HG03378 (cell line): ENCODE measurements around the gene POP5.

Source experiments
- ATAC-seq: cut with Tn5 transposase; IDR thresholded peaks from one replicate; pipeline ENCODE4 v1.9.1; 2021; ENCODE audit warnings: mild to moderate bottlenecking, moderate library complexity; ENCODE audit not compliant: unreplicated experiment

The POP5 gene

DNA sequence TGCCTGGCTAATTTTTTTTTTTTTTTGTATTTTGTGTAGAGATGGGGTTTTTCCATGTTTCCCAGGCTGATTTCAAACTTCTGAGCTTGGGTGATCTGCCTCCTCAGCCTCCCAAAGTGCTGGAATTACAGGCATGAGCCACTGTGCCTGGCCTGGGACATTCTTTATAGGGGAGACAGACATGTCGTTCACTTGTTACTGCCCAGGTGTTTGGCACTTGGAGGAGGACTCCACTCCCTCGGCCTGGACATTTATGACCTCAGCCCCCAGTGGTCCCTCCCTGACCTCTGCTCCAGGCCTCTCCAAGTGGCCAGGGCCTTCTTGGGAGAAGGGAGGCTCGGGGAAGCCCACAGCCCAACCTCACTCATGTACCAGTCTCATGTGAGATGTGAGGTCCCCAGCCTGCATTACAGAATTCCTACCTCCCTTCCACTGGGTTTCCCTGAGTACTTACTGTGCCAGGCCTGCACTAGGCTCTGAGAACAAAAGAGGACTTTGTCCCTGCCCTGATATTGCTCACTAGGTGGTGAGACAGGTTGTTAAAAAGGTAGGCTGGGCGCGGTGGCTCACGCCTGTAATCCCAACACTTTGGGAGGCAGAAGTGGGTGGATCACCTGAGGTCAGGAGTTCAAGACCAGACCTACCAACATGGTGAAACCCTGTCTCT, 9.7 kb upstream of the POP5 start:
- no peak for ATAC-seq

DNA sequence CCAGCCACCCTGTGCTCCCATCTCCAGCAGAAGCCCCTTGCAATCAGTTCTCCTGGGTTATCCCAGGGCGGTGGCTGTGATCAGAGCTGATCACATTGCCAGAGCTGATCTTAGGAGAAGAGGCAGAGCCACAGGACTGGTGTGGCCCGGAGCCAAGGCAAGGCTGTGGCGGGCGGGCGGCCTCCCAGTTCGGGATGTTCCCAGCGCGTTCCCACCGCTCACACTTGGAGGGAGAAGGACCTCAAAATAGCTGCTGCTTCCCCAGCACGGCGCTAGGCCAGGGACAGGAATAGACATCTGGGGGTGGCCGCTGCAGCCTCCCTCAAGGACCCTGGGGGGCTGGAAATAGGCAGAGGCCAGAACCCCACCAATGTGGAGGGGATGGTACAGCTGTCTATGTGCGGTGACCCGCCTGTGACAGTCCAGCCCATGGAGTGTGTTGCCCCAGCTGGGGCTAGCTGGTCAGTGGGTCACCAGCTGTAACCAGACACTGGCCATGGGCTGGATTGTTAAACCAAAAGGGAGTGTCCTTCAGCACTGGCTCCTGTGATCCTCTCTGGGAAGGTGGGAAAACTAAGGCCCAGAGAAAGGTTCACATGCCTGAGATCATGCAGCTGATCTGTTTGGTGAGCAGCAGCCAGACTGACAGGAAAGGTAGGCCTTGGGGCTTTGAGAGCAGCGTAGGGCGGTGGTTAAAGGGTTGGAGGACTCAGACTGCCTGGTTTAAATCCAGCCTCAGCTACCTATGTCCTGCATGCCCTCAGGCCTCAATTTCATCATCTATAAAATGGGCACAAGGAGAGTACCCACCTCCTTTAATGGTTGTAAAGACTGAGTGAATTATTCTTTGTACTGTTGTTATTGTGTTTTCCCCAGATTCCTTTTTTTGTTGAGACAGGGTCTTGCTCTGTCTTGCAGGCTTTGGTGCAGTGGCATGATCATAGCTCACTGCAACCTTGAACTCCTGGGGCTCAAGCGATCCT, 8.0 kb upstream of the POP5 start:
- no peak for ATAC-seq

DNA sequence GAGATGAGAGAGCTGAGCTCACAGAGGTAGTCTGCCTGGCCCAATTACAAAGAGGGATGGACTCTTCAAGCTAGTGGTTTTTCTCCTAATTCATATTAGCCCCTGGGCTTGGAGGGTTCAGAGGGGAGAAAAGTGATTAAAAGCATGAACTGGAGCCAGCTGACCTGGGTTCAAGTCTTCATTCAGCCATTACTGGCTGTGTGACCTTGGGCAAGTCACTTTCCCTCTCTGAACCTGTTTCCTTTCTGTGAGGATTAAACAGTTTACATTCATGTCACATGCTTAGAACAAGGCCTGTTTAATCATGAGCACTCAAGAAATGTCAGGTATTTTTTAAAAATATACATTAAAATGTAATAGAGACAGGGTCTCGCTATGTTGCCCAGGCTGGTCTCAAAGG, 7.2 kb upstream of the POP5 start:
- ATAC-seq = no peak

DNA sequence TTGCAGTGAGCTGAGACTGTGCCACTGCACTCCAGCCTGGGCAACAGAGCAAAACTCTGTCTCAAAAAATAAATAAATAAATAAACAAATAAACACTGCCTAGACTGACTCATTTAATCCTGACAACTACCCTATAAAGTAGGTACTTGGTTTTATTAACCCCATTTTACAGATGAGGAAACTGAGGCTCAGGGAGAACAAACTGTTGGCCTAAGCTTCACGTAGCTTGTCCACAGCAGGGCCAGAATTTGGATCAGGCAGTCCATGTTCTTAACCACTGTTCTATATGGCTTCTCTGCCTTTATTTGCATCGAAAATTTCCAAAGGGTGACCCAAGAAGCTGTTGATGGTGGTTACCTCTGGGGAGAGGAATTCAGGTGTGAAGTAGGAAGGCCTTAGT, 5.7 kb upstream of the POP5 start:
- ATAC-seq = no peak

DNA sequence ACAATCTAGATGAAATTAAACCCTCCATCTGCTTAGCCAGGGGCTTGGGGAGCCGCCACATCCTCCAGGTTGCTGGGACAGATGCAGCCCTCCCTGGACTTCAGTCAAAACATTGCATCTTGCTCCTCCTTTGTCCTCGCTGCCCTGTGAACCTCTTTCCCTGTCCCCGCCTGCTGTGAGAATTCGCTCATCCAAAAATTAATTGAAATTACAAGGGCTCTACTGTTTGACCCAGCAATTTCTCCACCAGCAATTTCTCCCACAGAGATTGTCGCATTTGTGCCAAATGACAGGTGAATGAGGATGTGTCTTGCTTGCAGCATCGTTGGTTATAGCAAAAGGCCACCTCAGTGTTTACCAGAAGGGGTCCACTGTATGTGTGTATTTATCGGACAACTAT, 5.0 kb upstream of the POP5 start:
- no peak for ATAC-seq

DNA sequence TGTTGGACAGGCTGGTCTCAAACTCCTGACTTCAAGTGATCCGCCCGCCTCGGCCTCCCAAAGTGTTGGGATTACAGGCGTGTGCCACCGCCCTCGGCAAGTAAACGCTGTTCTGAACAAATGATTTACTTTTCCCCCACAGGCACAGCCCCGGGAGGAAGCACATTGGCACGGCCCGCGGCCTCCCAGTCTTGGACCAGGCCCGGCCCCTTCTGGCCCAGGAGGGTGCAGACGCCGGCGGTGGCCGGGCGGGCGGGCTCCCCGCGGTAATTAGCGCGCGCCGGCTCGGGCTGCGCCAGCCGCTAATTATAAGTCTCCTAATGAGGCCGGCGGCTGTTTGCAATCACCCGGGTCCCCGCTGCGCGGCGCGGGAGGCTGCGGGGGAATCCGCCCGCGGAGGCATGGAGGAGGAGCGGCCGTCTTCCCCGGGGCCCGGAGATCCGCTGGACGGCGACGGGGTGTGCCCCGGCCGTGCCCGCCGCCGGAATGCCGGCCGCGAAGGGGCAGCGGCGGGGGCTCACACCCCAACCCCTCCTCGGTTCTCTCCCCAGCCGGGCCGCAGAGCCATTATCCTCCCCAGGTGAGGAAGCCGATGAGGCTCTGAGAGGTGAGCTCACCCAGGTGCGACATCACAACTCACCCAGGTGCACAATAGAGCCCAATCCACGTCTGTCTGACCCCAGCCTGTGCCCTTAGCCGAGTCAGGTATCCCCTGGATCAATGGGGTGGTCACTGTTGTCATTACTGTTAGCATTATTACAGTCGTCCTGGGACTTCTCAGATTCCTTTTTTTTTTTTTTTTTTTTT, 3.3 kb upstream of the POP5 start:
- no peak for ATAC-seq

DNA sequence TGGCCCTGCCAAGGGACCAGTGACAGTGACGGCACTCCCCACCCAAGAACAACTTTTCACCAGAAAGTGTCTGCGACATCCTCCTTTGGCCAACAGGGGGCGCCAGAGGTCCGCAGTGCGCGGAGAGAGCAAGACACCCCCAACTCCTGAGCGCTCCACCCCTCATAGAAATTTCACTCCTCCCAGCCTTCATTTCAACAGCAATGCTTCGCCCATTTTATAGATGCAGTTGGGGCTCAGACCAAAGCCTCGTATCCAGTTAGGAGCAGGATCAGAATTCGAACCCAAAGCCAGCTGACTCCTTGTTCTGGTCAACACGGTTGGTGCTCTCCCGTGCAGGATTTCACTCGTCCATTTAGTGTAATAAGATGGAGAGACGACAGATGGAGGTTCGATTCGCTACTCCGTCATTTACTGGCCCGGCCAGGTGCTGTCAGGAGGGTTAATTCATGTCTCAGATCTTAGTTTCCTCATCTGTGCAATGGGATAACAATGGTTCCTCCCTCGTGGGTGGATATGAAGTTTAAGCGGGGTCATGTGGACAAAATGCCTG, 2.4 kb upstream of the POP5 start:
- no peak for ATAC-seq

DNA sequence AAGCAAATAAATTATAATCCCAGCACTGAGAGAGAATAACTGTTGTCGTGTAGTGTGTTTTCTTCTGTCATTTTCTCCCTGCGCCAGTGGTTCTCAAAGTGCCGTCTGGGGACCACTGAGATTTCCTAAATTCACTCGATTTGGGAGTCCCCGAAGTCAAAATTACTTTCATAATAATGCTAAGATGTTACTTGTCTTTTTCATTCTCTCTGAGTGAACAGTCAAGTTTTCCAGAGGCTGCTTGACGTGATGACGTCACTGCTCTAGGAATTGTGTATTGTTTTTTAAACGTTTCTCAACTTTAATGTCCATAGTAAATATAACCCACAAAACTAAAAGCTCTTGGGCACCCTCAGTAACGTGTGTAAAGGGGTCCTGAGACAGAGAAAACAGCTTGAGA, 796 bp upstream of the POP5 start:
- ATAC-seq = no peak

DNA sequence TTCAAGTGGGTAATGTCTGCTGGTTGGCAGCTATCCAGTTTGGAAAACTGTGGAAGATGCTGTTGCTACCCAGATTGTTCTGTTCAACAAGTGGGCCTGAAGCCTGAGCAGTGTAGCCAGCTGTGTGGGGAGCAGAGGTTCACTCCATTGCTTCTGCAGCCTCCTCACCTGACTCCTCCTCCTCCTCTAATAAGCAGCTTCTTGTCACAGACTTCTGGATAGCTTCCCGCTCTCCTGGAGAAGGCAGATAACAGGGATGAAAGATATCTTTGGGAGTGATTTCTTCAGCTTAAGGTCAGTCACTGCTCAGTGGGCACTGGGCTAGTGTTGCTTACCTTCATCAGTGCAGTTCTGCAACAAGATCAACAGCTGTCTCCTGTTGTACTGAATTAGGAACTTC, 2.0 kb downstream of the POP5 start:
- ATAC-seq = no peak

DNA sequence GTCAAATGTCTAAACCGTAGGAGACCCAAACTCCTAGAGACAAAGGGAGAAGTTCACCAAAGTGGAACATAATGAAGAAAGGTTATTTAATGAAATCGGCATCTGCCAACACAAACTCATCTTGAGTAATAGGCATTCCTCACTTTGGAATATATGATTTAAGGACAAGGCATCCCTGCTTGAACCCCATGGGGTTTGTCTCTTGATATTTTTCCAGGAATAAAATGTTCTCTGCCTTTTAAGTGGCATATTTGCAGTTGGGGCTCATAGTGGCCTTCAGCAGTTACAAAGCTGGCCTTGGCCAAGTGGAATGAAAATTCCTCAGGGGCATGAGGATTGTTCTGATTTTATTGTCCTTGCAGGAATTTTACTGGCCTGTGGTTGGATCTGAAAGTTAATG, 7.1 kb downstream of the POP5 start:
- no peak for ATAC-seq

DNA sequence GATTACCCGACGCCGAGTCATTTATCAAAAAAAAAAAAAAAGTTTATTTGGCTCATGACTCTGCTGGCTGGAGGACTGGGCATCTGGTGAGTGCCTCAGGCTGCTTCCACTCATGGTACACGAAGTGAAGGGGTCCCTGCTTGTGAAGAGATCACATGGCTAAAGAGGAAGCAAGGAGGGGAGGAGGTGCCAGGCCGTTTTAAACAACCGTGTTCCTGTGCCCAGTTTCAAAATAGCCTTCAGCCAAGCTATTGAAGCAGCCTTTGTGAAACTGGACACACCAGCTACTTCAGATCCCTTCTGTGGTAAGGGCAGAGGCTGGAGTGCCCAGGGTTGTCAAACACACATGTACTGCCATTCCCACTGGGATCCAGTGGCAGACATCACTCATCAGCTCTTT, 7.6 kb downstream of the POP5 start:
- ATAC-seq = no peak

DNA sequence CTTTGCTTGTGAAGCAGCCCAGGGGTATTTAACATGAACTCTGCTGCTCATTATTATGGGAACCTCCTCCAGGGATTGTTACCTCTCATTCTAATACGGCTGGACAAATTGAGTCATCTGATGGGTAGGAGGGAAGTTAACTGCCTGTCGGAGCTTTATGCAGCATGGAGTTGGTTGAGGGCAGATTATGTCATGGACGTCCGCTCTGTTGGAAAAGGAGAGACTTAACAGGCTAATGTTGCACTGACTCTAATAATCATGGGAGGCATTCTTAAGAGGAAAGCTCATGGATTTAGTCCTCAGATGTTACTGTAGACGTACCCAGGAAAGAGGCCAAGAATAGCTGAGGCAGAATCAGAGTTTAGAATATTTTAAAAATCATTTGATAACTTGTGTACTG, 9.9 kb downstream of the POP5 start:
- ATAC-seq = no peak

DNA sequence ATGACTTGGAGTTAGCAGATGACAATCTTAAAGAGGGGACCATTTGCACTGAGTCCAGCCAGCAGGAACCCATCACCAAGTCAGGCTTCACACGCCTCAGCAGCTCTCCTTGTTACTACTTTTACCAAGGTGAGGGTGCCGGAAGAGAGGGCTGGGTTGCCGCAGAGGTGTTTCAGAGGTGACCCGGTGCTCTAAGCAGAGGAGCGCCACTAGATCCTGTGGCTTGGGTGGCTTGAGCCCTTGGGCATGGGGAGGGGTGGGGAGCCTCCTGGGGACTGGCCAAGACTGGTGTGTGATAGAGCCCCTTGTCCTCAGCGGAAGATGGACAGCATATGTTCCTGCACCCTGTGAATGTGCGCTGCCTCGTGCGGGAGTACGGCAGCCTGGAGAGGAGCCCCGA, 17.7 kb downstream of the POP5 start:
- ATAC-seq = no peak

DNA sequence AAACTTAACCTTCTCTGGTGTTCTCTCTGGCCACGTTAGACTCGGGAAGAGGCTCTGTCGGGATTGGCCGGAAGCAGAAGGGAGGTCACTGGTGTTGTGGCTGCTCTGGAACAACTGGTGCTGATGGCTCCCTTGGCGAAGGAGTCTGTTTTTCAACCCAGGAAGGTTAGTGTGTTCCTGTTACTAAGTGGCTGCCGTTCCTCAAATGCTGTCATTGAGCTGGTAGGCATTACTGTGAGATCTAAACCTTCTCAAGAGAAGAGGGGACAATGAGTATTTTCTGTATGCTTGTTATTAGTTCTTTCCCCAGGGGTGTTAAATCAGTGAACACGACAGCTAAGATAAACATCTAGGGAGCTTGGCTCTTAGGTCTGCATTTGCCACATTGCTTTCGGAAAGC, 18.3 kb downstream of the POP5 start:
- no peak for ATAC-seq

DNA sequence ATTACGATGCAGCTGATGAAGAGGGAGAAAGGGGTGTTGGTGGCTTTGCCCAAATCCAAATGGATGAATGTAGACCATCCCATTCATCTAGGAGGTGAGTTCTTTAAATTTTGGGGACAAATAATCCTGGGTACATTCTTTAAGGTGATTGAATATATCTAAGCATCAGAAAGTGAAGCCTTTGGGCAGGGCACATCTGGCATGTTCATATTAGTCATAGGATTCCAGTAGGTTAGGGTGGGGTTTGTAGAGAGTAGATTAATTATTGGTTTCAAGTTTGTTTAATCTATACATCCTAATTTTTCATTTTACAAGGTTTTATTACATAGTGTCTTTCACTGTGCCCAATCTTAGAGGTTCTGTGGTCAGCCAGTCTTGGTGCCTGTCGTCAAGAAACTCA, 23.6 kb downstream of the POP5 start:
- ATAC-seq = no peak

DNA sequence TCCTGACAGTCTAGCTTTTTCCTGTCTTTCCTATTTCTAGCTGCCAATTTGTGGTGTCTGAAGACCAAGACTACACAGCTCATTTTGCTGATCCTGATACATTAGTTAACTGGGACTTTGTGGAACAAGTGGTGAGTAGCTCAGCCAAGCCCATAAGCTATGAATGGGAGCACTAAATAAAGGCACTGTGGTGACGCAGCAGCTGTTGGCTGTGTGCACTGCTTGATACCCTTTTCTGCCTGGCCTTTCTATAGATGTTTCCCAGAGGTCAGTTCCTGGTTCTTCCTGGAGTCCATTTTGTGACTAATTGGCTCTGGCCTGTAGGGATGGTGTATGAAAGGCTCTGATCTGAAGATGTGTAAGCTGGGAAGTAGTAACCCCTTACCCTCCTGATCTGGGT, 26.5 kb downstream of the POP5 start:
- no peak for ATAC-seq

DNA sequence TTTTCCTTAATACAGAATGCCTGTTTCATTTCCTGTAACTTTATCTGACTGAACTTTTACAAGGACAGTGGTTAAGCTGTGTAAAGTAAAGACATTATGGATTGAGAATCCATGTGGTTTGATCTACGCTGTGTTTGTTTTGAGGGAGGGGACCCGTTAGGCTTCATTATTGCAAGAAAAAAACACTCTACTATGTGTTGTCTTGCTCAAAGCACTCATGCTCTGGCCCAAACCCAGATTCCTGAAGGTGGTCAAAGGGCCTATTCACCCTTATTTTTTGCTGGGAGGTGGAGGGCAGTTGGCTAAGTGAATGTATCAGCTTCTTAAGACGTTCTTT, 35.2 kb downstream of the POP5 start:
- ATAC-seq = no peak

DNA sequence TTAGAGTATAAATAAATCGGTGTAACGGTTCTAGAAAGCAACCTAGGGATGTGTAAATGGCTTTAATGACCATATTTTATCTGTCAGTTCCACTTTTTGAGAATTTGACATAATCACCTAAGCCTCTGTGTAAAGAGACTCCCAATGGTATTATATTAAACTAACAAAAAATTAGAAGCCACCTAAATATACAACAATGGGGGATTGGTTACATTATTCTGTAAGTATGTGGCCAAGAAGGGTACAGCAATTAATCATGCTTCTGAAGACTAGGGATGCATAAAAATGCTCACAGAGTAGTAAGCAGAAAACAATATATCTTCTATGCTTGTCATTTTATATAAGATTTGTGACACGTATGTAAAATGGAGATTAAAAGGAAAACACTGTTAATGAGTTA, 36.5 kb downstream of the POP5 start:
- ATAC-seq = no peak

DNA sequence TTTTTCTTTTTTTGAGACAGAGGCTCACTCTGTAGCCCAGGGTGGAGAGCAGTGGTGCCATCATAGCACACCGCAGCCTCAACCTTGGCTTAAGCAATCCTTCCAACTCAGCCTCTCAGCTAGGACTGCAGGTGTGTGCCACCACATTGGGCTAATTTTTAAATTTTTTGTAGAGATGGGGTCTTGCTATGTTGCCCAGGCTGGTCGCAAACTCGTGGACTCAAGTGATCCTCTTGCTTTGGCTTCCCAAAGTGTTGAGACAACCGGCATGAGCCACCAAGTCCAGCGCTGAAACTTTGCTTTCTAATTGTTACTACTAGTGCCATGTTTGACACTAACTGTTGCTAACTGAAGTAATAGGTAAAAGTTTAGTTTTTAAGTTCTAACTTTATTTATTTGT, 39.0 kb downstream of the POP5 start:
- ATAC-seq = no peak

DNA sequence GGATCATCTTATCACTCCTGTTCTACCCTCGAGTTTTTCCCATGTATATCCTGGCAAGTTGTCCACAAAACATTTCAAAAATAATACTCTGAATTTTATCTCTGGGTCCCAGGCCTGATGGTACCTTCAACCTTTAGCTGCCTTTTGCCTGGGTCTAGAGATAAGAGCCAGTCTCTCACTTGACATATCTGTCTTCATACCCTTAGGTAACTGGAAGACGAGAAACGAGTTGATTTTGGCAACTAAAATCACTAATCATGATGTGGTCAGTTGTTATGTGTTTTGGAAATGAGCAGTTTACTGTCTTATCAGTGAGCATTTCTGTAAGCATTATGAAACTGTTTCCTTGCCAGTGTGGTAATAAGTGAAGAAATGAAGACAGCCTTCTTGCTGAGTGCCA, 40.8 kb downstream of the POP5 start:
- no peak for ATAC-seq

DNA sequence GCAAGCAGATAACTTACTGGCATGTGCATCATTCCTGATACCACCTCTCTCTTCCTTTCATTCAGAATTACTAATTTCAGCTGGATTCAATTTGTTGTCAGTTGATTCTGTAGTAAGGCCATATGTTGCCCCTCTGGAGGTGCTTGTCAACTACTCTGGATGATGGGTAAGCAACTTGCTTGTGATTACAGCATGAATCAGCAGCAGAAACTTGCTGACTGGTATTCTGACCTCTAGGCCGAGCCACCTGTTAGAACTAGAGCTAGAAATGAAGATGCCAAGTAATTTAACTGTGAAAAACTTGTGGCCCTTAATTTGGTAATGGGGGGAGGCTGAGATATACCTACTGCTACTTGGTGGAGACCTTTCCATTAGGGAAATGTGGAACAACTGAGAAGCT, 41.9 kb downstream of the POP5 start:
- no peak for ATAC-seq
